GM21367 (cell line): ENCODE data around the gene RGS8.

Experiments
- ATAC-seq: cut with Tn5 transposase; IDR thresholded peaks from one replicate; pipeline ENCODE4 v1.9.1; 2021; ENCODE audit not compliant: unreplicated experiment

Gene RGS8

DNA sequence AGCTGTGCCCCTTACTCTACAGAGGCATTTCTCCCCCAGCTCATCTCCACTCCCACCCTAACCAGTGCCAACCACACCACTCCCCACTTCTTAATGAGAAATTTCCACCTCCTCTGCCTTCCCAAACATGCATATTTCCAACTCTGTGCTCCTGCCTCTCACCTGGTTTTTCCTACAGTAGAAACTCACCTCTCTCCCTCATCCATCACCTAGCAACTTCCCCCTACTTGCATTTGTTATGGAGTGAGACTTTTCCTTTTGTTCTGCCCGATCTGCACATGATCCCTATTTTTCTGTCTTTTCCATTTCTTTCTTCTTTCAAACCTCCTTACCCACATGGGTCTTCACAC lies 11.9 kb downstream of the RGS8 start:
- ATAC-seq = no peak

DNA sequence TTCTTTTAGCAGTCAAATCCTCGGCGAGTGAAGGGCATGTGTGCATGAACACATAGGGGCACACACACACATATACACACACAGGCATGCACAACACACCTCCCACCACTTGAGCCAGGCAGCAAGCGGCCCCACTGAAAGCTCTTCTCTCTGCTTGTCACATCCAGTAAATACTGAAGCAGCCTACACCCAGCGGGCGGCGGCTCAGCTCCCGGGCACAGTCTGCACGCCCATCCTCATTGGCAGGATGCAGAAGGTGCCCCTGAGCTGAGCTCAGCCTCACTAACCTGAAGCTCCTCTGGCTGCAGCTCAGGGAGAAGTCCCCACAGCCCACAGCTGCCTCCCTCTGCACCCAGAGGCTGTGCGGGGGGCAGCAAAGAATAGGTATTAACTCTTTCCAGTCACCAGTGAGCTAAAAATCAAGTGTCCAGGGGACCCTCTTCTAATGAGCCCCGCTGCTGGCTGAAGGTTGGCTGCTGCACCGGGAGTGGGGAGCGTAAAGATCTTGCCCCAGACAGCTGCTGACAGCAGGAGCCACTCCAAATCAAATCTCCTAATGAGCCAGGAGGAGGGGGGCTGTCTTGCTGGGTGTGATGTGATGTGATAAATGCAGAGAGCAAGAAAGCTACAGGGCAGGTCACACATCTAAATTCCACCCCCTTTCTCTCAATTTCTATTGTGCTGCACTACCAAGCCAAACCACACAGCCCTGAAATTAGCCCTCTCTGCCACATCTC lies 12.5 kb downstream of the RGS8 start:
- no peak for ATAC-seq

DNA sequence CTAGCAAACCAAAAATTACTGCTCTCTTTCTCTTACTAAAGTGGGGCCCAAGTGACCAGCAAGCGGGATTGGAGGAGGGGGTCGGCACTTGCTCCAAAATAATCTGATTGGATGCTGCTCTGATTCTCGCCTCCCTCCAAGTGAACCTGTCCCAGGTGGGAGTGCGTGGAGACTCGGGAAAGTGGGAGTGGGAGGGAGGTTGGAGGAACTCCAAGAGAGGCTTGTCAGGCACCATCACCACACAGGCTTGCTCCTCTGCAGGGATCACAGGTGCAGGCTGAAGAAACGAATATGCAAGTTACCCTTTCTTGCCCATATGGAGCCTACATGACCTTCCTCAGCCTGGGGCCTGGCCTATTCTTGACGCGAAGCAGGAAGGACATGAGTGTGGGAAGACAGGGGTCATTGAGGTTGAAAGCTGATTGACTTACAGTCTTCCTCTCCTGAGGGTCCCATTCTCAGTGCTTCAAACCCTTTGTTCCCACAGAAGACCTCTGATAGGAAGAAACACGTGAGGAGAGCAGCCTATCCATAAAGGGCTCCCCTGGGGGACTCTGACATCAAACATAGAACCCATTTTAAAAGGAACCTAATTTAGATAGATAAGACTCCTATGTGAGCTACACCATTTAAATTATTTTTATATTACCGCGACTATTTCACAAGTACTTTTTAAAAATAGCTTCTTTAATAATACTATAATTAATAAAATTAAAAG lies 14.2 kb downstream of the RGS8 start:
- ATAC-seq = no peak

DNA sequence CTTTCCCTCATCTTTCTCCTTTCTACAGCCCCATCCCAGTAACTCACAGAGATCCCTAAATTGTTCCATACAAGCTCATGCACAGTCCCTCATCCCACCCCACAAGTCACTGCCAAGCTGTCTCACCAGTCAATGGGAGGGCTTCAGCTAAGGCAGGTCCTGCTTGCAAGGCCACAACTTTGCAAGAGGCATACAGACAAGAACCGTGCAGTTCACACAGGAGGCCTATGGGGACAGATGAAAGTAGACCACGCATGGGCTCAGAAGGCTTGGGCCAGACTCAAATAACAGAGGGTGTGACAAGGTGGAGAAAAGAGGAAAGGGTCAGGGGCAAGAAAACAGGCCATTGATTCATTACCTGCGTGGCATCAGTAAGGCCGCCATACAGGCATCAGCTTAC lies 15.1 kb downstream of the RGS8 start:
- no peak for ATAC-seq

DNA sequence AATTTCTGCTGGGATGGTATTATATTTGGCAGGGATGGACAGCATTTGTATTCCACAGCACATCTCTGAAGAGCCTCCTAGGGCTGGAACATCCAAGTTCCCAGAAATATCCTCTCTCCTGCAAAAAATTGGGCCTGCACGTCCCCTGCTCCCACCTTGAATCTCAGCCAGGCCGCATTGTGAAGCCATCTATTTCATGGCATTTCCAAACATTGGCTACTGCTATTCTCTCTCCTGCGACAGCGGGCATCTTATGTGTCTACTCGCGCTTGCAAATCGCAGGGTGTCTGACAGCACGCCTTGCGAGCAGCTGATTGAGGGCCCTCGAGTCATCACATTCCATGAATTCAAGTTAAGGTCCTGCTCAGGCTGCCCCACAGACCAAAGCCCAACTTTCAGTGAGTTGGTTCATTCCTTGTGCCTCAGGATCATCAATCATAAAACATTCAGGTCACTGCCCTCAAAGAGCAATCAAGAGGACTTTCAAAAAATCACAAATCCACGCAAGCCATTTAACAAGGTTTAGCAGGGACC lies 15.8 kb downstream of the RGS8 start:
- no peak for ATAC-seq

DNA sequence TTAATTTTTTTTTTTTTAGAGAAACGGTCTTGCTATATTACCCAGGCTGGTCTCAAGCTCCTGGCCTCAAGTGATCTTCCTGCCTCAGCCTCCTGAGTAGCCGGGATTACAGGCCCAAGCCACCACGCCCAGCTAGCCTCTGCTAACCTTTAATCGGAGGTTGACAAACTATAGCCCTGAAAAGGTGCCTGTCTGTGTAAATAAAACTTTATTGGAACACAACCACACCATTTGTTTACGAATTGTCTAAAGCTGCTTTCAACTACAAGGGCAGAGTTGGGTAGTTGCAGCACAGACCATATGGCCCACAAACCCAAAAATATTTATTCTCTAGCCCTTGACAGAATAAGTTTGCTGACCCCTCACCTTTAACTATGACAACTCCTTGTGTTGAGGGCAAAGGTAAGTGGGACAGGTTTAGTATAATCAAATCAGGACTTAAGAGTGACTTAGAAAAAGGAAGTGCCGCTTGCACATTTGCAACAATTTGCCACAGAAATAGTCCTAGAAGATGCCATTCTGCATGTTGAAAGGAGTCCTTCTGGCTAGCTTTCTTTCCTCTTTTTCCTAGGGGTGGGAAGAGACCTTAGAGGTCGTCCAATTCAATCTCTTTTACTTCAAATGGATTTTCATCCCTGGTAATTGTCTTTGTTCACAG lies 16.4 kb downstream of the RGS8 start:
- ATAC-seq = no peak

DNA sequence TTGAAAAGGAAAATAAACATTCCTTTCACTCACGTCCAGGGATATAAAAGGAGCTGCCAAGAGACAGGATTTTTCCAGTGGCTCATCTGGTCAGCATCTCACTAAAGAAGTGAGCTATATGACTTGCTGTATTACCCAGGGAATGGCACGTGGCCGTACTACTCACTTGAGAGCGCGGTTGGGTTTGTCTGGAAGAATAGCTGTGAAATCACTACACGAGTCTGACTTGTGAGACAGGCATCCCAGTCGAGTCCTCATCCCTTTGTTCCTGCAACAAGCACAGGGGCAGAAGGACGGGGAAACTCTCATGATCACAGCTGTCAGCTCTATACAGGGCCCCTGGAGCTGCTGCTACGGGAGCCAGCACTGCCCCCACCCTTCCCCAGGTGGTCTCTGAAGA lies 17.7 kb downstream of the RGS8 start:
- no peak for ATAC-seq

DNA sequence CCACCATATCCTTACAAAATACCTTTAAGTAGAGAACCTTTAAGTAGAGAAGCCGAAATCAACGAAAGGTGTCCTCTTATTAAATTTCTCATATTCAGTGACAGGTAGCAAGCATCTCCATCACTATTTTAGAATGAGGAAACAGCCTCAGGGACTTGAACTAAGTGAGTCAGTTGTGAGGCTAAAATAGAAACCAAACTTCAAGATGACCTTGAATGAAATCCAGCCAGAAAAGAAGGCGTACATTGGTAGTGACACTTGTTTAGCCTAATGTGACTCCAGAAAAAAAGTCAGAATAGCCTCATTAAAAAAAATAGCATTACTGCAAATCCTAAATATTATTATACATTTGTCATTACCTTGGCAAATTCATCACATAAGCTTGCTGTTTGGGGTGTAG lies 20.1 kb downstream of the RGS8 start:
- no peak for ATAC-seq

DNA sequence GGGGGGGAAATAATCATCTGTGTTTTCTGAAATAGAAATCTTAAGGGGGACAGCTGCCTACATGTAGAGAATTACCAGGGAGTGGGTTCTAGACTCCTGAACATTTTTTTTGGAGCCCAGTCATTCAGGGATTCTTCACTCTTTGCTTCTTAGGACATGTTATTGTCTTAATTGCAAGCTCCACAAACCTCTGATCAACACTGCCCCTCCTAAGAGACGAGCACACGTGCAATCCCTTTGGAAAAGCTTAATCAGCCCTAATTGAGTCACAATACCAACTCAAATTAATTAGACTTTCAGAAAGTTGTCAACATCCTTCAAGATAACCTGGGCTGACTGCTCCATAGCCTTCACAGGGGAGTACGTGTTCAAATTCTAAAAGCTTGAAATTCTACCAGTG lies 21.4 kb downstream of the RGS8 start:
- no peak for ATAC-seq

DNA sequence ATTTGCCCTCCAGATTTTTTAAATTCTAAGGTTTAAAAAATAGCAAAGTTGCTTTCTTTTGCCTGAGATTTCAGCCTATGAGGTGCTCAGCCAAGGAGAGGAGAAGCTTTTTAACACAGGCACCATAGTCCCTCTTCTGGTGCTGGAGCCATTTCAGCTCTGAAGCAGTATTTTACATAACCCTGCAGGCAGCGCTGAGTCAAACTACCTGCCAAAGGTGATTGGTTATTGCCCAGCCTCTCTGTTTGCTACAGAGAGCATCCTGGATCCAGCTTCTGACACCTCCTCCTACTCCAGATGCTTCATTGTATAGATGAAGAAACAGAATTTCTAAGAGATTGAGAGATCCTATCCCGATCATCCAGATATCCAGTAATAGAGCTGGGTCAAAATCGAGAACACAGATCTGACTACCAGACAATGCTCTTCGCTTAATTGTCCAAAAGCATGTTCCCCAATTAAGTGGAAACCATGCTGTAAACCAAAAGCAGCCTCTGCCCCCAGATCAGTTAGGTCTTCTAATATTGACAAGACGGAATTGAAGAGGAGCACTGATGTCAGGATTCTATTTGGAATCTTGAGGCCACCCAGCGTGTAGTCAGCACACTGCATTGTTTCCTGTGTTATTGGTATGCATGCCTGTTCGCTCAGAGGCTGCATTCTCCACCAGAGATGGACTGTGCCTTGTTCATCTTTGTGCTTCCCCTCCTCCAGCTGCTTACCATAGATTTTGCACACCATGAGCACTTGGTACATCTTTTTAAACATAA lies 22.1 kb downstream of the RGS8 start:
- ATAC-seq = no peak

DNA sequence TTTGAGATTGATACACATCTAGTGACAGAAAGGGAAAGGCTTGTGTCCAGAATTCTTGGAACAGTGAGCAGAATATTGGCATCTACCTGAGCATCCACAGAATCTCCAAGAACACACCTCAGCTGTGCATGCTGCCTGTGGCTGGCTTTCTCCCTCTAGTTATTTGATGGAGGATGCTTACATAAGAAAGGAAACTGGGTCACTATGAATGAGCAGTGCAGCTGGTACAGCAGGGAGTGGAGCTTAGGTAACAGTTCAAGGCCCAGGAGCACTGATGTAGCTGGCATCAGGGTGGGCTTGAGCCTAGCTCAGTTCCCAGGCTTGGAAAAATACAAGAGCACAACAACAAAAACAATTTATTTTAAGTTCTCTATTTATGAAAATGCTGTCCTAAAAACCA lies 26.3 kb downstream of the RGS8 start:
- ATAC-seq = no peak

DNA sequence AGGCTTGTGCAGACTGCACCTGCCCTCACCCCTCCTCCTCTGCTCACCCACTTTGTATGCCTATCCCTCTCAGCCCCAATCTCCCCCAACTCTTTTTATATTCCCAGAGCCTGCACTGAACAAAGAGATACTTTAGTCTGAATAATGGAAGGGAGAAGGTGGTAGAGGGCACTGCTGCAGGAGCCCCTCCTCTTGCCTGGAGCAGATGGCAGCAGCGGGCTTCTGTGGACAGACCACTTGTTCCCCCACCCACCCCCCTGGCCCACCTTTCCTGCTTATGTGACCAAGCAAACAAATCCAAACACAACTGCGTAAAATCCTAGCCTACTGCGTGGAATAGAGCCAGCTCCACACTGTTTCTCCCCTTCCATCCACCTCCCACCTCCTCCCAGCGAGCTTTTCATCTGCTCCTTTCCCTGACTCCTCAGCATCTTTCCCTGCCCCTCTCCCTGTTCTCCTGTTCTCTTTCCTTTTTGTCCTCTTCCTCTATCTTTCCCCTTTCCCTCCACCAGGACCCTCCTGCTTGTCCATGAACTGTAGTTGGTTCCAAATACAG lies 27.5 kb downstream of the RGS8 start:
- ATAC-seq = no peak

DNA sequence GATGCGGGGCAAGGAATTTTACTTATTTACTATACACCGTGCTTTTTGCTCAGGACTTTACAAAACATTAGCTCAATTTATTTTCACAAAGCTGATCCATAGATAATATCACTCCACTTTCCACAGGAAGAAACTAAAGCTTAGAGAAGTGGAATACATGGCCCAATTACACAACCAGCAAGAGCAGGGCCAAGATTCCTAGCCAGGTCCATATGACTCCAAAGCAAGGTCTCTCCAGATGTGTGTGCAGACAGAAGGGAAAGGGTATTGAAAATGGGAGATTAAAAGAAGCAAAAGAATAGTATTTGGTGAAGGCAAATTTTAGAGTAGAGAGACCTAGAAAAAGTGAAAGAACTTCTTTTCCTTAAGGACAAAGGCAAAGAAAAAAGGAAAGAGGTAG lies 30.4 kb downstream of the RGS8 start:
- no peak for ATAC-seq

DNA sequence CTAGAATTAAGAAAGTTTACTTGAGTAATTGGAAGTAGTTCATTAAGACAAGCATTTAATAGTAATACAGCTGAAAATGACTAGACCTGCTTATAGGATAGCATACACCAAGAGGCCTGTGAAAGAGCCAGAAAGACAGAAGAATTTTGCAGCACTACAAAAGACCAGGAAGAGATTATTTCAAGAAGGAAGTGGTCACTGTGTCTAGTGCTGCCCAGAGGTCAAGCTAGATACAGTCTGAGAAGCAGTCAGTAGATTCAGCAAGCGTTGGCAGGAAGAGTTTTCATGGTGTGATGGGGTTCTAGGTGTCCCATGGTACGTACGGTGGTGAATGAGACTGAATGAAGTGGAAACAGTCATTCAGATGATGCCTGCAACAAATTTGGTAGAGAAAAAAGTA lies 31.5 kb downstream of the RGS8 start:
- no peak for ATAC-seq

DNA sequence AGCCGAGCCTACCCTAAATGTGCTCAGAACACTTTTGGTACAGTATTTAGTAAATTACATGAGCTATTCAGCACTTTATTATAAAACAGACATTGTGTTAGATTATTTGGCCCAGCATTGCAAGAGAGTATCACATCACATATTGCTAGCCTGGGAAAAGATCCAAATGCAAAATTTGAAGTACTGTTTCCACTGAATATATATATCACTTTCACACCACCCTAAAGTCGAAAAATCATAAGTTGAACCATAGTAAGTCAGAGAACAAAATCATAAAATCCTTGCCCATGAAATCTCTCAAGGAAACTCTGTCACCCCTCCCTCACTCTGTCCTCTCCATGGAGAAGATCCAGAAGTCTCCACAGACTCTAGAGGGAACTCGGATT lies 33.1 kb downstream of the RGS8 start:
- no peak for ATAC-seq

DNA sequence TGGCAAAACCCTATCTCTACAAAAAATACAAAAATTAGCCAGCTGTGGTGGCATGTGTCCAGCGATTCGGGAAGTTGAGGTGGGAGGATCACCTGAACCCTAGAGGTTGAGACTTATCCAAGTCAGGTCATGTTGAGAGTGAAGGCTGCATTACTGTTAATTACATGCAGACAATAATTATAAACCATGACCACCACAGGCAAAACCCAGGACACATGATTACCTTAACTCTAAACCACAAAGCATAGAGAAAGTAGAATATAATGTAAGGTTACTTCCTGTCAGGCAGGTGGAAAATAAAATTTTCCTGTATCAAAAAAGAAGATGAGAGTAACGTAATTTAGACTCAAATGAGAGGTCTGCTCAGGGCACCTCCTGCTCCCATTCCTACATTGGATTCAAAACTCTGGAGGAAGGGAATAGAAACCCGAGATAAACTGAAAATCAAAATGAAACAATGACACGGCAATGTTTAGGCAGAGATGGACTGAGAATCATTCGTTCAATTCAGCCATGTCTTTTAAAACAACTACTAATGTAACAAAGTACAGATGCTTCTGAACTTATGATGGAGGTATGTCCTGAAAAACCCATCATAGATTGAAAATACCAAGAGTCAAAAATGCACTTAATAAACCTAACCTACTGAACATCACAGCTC lies 33.6 kb downstream of the RGS8 start:
- ATAC-seq = no peak

DNA sequence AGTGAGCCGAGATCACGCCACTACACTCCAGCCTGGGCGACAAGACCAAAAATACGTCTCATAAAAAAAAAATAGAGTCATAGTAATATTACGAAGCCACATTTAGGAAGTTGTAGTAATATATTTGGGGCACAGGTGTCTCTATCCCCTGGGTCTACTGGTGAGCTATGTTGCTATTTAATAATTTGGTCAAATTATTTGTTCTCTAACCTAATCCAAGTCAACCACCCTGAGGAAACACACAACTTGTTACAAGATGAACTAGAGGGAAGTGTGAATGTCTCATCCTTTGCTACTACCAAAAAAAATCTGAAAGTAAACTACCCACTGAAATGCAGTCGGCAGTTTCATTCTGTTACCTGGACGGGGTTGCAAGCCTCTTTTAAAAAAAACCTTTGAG lies 35.3 kb downstream of the RGS8 start:
- ATAC-seq = no peak

DNA sequence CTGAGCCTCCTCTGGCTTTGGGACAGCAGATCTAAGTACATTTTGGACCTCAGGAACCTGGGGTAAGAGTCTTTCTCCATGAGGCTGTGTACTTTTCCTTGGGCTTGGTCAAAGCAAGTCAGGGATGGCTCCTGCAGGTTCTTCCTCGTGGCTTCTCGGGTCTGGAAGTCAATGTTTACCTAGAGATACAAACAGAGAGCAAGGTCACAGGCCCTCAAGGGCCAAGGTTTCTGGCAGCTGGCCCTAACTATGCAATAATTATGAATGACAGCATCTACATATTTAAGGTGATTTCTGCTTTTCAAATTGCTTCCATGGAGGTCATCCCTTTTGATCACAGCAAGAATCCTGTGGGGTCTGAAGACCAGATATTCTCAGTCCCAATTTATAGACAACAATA lies 37.6 kb downstream of the RGS8 start:
- no peak for ATAC-seq

DNA sequence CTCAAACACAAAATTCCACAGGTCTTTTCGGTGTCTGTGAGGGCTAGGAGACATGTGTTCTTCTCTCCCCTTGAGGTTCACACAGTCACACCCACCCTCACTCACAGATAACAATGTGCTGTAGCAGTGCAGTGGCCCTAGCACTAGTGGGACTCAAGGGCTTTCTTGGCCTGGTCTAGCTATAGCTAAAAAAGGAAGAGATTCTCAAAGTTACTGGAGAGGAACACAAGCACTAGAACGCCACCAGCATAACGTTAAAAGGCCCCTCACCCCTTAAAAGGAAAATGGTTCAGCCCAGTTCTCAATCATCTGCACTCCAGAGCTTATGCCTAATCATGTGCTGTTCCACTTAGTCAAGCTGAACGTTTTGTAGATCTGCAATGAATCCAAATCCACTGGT lies 39.5 kb downstream of the RGS8 start:
- ATAC-seq = no peak

DNA sequence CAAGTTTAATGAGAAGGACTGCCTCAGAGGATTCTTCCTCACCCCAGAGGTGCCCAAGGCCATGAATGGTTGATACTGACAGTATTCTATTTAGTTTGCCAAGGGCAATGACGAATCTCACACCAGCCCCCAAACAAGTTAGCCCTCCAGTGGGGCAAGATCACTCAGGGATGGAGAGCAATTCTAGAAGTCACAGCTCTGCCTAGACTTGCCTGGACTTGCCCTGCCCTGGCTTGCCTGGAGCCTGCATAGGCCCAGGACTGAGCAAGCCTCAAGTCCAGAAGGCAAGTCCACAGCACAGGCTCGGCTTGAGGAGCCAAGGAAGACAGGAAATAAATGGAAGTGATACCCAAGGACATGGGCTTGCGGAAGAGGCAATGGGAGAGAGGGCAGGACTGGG lies 40.7 kb downstream of the RGS8 start:
- ATAC-seq = no peak

DNA sequence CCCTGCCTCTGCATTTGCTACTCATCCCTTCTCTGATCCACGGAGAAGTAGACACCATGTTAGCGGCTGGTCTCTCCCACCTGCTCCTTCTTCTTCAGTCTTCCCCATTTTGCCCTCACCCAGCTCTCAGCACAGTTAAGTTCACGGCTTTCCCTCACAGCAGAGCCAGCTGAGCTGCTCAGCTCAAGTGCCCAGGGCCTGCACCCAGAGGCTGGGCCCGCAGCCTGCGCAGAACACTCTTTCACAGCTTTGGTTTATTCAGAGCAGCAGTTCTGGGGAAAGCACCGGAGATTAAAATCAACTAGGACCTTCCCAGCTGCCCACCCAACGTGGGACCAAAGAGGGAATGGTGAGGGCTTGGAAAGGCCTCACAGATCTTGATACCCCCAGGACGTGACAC lies 41.9 kb downstream of the RGS8 start:
- no peak for ATAC-seq
